A549 (cell line): ENCODE data around the gene NINL.

Experiments
- CTCF ChIP-seq: fragments of >200 bp; sonication (Bioruptor Twin); formaldehyde crosslinking; IDR thresholded peaks from 3 replicates; pipeline ENCODE4 v1.5.1; 2016
- HDAC2 ChIP-seq: fragments of 200-600 bp; sonication (generic); IDR thresholded peaks from 2 replicates; pipeline ENCODE4 v1.6.1; 2016

- TF ChIP-seq HDAC2 (no peak), CTCF (no peak)
Observed at GRCh38 chr20:25461786-25462545, 123.4 kb downstream of the NINL start.
